SK-N-SH treated with all-trans-retinoic acid at 6 μM for 48 hours (cell line): Measurements from ENCODE around the gene OOSP2.

ENCODE experiments used
- ATAC-seq: fragments of 200-7000 bp; cut with Tn5 transposase; 3 replicates; pipeline ENCODE4 v1.9.1; 2020; ENCODE audit warnings: mild to moderate bottlenecking, moderate library complexity
- BACH2 ChIP-seq: fragments of 250-450 bp; sonication (Bioruptor Pico); IDR thresholded peaks from 2 replicates; pipeline ENCODE4 v1.9.0; 2021; ENCODE audit warnings: mild to moderate bottlenecking, borderline replicate concordance
- CREB5 ChIP-seq: fragments of 250-450 bp; sonication (Bioruptor Pico); IDR thresholded peaks from 2 replicates; pipeline ENCODE4 v1.5.1; 2020; ENCODE audit warnings: low read depth, mild to moderate bottlenecking, moderate library complexity
- CSDC2 ChIP-seq: fragments of 250-450 bp; sonication (Bioruptor Pico); IDR thresholded peaks from 2 replicates; pipeline ENCODE4 v1.5.0; 2020; ENCODE audit warnings: mild to moderate bottlenecking, moderate library complexity
- ESRRG ChIP-seq: fragments of 250-450 bp; sonication (Bioruptor Pico); IDR thresholded peaks from 2 replicates; pipeline ENCODE4 v1.6.1; 2021; ENCODE audit warnings: mild to moderate bottlenecking
- GLIS3 ChIP-seq: fragments of 250-450 bp; sonication (Bioruptor Pico); IDR thresholded peaks from 2 replicates; pipeline ENCODE4 v1.5.0; 2020; ENCODE audit warnings: mild to moderate bottlenecking, moderate library complexity
- ISL1 ChIP-seq: fragments of 250-450 bp; sonication (Bioruptor Pico); IDR thresholded peaks from 2 replicates; pipeline ENCODE4 v2.1.2; 2022; ENCODE audit warnings: mild to moderate bottlenecking, moderate library complexity
- OSR1 ChIP-seq: fragments of 250-450 bp; sonication (Bioruptor Pico); IDR thresholded peaks from 2 replicates; pipeline ENCODE4 v1.8.0; 2022; ENCODE audit warnings: moderate library complexity, mild to moderate bottlenecking, inconsistent platforms
- PATZ1 ChIP-seq: fragments of 250-450 bp; sonication (Bioruptor Pico); IDR thresholded peaks from 2 replicates; pipeline ENCODE4 v1.8.0; 2020; ENCODE audit warnings: mild to moderate bottlenecking, moderate library complexity, borderline replicate concordance
- POU6F1 ChIP-seq: fragments of 250-450 bp; sonication (Bioruptor Pico); IDR thresholded peaks from 2 replicates; pipeline ENCODE4 v1.8.0; 2021; ENCODE audit warnings: low read depth, mild to moderate bottlenecking, moderate library complexity, borderline replicate concordance
- PPARA ChIP-seq: fragments of 250-450 bp; sonication (Bioruptor Pico); IDR thresholded peaks from 2 replicates; pipeline ENCODE4 v1.5.0; 2020; ENCODE audit warnings: mild to moderate bottlenecking, borderline replicate concordance
- RARB ChIP-seq: fragments of 250-450 bp; sonication (Bioruptor Pico); IDR thresholded peaks from 2 replicates; pipeline ENCODE4 v1.8.0; 2021; ENCODE audit warnings: mild to moderate bottlenecking, moderate library complexity
- TCF4 ChIP-seq: fragments of 250-450 bp; sonication (Bioruptor Pico); IDR thresholded peaks from 2 replicates; pipeline ENCODE4 v1.8.0; 2021; ENCODE audit warnings: mild to moderate bottlenecking, moderate library complexity, borderline replicate concordance
- TOX ChIP-seq: fragments of 250-450 bp; sonication (Bioruptor Pico); IDR thresholded peaks from 2 replicates; pipeline ENCODE4 v1.8.0; 2021; ENCODE audit warnings: mild to moderate bottlenecking, moderate library complexity, borderline replicate concordance
- TSHZ2 ChIP-seq: fragments of 250-450 bp; sonication (Bioruptor Pico); IDR thresholded peaks from 2 replicates; pipeline ENCODE4 v1.5.0; 2020; ENCODE audit warnings: mild to moderate bottlenecking, moderate library complexity
- ZC3H10 ChIP-seq: fragments of 250-450 bp; sonication (Bioruptor Pico); IDR thresholded peaks from 2 replicates; pipeline ENCODE4 v1.5.1; 2021; ENCODE audit warnings: mild to moderate bottlenecking, moderate library complexity
- ZFP3 ChIP-seq: fragments of 250-450 bp; sonication (Bioruptor Pico); IDR thresholded peaks from 2 replicates; pipeline ENCODE4 v1.5.0; 2020; ENCODE audit warnings: mild to moderate bottlenecking, moderate library complexity
- ZFP30 ChIP-seq: fragments of 450-650 bp; formaldehyde crosslinking; IDR thresholded peaks from 2 replicates; pipeline ENCODE4 v1.5.0; 2022; ENCODE audit warnings: mild to moderate bottlenecking, moderate library complexity
- ZNF565 ChIP-seq: fragments of 450-650 bp; formaldehyde crosslinking; conservative IDR thresholded peaks from 2 replicates; pipeline ENCODE4 v1.5.0; 2020; ENCODE audit warnings: low read depth, mild to moderate bottlenecking, moderate library complexity
- ZNF70 ChIP-seq: fragments of 450-650 bp; formaldehyde crosslinking; IDR thresholded peaks from 2 replicates; pipeline ENCODE4 v1.5.0; 2020; ENCODE audit warnings: mild to moderate bottlenecking, moderate library complexity
- ZNF8 ChIP-seq: fragments of 450-650 bp; formaldehyde crosslinking; IDR thresholded peaks from 2 replicates; pipeline ENCODE4 v1.5.0; 2020; ENCODE audit warnings: mild to moderate bottlenecking, moderate library complexity

The OOSP2 gene

GRCh38 chr11:60084631-60085273 lies 44.5 kb downstream of the OOSP2 start:
- no peak for TF ChIP-seq ZNF70 (CRISPR knock-in tag)
- TF ChIP-seq RARB (CRISPR knock-in tag) = no peak
- TF ChIP-seq ZC3H10 = no peak
- TF ChIP-seq ZNF8 (CRISPR knock-in tag) = no peak
- no peak for TF ChIP-seq ZFP3 (CRISPR knock-in tag)
- no peak for TF ChIP-seq ZFP30 (CRISPR knock-in tag)
- TF ChIP-seq ZNF565 (CRISPR knock-in tag) = no peak
- TF ChIP-seq PATZ1 (CRISPR knock-in tag) = no peak
- no peak for TF ChIP-seq ISL1 (CRISPR knock-in tag)
- TF ChIP-seq BACH2 (CRISPR knock-in tag) = no peak
- no peak for TF ChIP-seq PPARA (CRISPR knock-in tag)
- TF ChIP-seq GLIS3 = no peak
- no peak for TF ChIP-seq CREB5 (CRISPR knock-in tag)
- ATAC-seq = no peak

- TF ChIP-seq TCF4 (CRISPR knock-in tag) (no peak), GLIS3 (no peak), TOX (no peak), BACH2 (CRISPR knock-in tag) (no peak), ZFP30 (CRISPR knock-in tag) (no peak), CSDC2 (no peak), PPARA (CRISPR knock-in tag) (no peak), POU6F1 (CRISPR knock-in tag) (no peak), PATZ1 (CRISPR knock-in tag) (no peak), OSR1 (CRISPR knock-in tag) (no peak), ZNF565 (CRISPR knock-in tag) (no peak), ISL1 (CRISPR knock-in tag) (no peak), TSHZ2 (CRISPR knock-in tag) (no peak), ZNF70 (CRISPR knock-in tag) (no peak), ZFP3 (CRISPR knock-in tag) (no peak), ESRRG (CRISPR knock-in tag) (no peak)
- ATAC-seq = no peak
Observed at GRCh38 chr11:60085909-60086308, 45.7 kb downstream of the OOSP2 start.

GRCh38 chr11:60087239-60087638 lies 47.0 kb downstream of the OOSP2 start:
- no peak for ATAC-seq
- TF ChIP-seq ZC3H10 = no peak
- TF ChIP-seq ZNF565 (CRISPR knock-in tag) = no peak
- no peak for TF ChIP-seq GLIS3
- no peak for TF ChIP-seq TOX
- no peak for TF ChIP-seq ESRRG (CRISPR knock-in tag)
